ENCODE measurements around the gene SND1.

Gene SND1

DNA sequence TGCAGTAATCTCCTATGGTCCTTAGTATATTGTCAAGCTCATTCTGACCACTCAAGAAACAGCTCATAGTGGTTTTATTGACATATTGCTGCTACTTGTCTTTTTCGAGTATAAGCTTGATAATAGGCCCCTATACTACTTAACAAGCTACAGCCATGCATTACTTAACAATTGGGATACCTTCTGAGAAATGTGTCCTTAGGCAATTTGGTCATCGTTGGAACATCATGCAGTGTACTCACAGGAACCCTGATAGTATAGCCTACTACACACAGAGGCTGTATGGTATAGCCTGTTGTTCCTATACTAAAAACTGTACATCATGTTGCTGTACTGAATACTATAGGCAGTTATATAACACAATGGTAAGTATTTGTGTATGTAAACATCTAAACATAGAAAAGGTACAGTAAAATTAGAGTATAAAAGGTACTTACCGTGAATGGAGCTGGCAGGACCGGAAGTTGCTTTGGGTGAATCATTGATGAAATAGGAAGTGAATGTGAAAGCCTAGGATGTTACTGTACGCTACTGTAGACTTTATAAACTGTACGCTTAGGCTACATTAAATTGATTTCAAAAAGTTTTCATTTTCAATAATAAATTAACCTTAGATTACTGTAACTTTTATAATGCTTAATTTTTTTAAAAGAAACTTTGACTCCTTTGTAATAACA, 218.4 kb downstream of the SND1 start:
- Histone ChIP-seq H3K27ac (ENCODE audit: extremely low read depth, low read depth, low read length) (no peak overlapping the region), H3K4me3 (ENCODE audit: low read depth, low read length) (no peak overlapping the region), H3K9me3 (ENCODE audit: control insufficient read depth, insufficient read depth, low read depth, low read length) (no peaks in the 10 kb centered on the region), H3K36me3 (ENCODE audit: control insufficient read depth in 2 of 2, insufficient read depth in 1 of 2, low read length in 2 of 2) (no peaks in the 10 kb centered on the region), H3K4me1 (ENCODE audit: control insufficient read depth, insufficient read depth, low read length) (no peaks in the 10 kb centered on the region)
- ChIA-PET CTCF (interaction anchor here (1.4 kb wide), 1 partner anchor 13 kb away, joined by 3 read pairs; no protein-coding TSS in a partner anchor), POLR2A (no interaction called here)
- TF ChIP-seq, protein P1, sequence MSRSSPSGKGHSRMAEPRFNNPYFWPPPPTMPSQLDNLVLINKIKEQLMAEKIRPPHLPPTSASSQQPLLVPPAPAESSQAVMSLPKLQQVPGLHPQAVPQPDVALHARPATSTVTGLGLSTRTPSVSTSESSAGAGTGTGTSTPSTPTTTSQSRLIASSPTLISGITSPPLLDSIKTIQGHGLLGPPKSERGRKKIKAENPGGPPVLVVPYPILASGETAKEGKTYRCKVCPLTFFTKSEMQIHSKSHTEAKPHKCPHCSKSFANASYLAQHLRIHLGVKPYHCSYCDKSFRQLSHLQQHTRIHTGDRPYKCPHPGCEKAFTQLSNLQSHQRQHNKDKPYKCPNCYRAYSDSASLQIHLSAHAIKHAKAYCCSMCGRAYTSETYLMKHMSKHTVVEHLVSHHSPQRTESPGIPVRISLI (tag by site-specific recombination; IDR thresholded peaks at IDR 0.05): no peak
- TF ChIP-seq, protein P2, sequence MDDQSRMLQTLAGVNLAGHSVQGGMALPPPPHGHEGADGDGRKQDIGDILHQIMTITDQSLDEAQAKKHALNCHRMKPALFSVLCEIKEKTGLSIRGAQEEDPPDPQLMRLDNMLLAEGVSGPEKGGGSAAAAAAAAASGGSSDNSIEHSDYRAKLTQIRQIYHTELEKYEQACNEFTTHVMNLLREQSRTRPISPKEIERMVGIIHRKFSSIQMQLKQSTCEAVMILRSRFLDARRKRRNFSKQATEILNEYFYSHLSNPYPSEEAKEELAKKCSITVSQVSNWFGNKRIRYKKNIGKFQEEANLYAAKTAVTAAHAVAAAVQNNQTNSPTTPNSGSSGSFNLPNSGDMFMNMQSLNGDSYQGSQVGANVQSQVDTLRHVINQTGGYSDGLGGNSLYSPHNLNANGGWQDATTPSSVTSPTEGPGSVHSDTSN (CRISPR knock-in tag; IDR thresholded peaks at IDR 0.05): no peak
- no peak for TF ChIP-seq ZFHX2 (tag by site-specific recombination; conservative IDR thresholded peaks at IDR 0.05)
- no peak for TF ChIP-seq ZNF174 (tag by site-specific recombination; IDR thresholded peaks at IDR 0.05)
- TF ChIP-seq ZNF404 (tag by site-specific recombination; IDR thresholded peaks at IDR 0.05): no peak
- TF ChIP-seq KLF9 (tag by site-specific recombination; IDR thresholded peaks at IDR 0.05; ENCODE audit: low read depth): no peak
- TF ChIP-seq, protein P3, sequence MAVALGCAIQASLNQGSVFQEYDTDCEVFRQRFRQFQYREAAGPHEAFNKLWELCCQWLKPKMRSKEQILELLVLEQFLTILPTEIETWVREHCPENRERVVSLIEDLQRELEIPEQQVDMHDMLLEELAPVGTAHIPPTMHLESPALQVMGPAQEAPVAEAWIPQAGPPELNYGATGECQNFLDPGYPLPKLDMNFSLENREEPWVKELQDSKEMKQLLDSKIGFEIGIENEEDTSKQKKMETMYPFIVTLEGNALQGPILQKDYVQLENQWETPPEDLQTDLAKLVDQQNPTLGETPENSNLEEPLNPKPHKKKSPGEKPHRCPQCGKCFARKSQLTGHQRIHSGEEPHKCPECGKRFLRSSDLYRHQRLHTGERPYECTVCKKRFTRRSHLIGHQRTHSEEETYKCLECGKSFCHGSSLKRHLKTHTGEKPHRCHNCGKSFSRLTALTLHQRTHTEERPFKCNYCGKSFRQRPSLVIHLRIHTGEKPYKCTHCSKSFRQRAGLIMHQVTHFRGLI (tag by site-specific recombination; IDR thresholded peaks at IDR 0.05): no peak
- TF ChIP-seq ZNF792 (tag by site-specific recombination; IDR thresholded peaks at IDR 0.05): no peak
- no peak for TF ChIP-seq ZNF169 (tag by site-specific recombination; IDR thresholded peaks at IDR 0.05)
- TF ChIP-seq, protein P4, sequence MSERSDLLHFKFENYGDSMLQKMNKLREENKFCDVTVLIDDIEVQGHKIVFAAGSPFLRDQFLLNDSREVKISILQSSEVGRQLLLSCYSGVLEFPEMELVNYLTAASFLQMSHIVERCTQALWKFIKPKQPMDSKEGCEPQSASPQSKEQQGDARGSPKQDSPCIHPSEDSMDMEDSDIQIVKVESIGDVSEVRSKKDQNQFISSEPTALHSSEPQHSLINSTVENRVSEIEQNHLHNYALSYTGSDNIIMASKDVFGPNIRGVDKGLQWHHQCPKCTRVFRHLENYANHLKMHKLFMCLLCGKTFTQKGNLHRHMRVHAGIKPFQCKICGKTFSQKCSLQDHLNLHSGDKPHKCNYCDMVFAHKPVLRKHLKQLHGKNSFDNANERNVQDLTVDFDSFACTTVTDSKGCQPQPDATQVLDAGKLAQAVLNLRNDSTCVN (tag by site-specific recombination; optimal IDR thresholded peaks at IDR 0.05): no peak
- TF ChIP-seq ZBTB7A (tag by site-specific recombination; IDR thresholded peaks at IDR 0.05; ENCODE audit: low read depth): no peak
- TF ChIP-seq BCL11B (tag by site-specific recombination; IDR thresholded peaks at IDR 0.05; ENCODE audit: low read depth): no peak
- no peak for TF ChIP-seq ZNF416 (tag by site-specific recombination; IDR thresholded peaks at IDR 0.05)
- TF ChIP-seq ZNF302 (tag by site-specific recombination; IDR thresholded peaks at IDR 0.05; ENCODE audit: low read depth): no peak
- no peak for TF ChIP-seq FEZF1 (tag by site-specific recombination; IDR thresholded peaks at IDR 0.05)
- TF ChIP-seq, protein P5, sequence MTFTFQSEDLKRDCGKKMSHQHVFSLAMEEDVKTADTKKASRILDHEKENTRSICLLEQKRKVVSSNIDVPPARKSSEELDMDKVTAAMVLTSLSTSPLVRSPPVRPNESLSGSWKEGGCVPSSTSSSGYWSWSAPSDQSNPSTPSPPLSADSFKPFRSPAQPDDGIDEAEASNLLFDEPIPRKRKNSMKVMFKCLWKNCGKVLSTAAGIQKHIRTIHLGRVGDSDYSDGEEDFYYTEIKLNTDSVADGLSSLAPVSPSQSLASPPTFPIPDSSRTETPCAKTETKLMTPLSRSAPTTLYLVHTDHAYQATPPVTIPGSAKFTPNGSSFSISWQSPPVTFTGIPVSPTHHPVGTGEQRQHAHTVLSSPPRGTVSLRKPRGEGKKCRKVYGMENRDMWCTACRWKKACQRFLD (tag by site-specific recombination; IDR thresholded peaks at IDR 0.05): no peak
- TF ChIP-seq, protein P6, sequence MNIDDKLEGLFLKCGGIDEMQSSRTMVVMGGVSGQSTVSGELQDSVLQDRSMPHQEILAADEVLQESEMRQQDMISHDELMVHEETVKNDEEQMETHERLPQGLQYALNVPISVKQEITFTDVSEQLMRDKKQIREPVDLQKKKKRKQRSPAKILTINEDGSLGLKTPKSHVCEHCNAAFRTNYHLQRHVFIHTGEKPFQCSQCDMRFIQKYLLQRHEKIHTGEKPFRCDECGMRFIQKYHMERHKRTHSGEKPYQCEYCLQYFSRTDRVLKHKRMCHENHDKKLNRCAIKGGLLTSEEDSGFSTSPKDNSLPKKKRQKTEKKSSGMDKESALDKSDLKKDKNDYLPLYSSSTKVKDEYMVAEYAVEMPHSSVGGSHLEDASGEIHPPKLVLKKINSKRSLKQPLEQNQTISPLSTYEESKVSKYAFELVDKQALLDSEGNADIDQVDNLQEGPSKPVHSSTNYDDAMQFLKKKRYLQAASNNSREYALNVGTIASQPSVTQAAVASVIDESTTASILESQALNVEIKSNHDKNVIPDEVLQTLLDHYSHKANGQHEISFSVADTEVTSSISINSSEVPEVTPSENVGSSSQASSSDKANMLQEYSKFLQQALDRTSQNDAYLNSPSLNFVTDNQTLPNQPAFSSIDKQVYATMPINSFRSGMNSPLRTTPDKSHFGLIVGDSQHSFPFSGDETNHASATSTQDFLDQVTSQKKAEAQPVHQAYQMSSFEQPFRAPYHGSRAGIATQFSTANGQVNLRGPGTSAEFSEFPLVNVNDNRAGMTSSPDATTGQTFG (tag by site-specific recombination; IDR thresholded peaks at IDR 0.05; ENCODE audit: borderline replicate concordance): no peak
